Activated T-helper 2 cell treated with anti-CD3 and anti-CD28 coated beads, Interferon-gamma antibody, Interleukin-2, Interleukin-4, amounts not matched to agents 10 μg/mL and 5 μg/mL and 100 μg/mL, durations not matched to agents 14 hours and 24 hours and 36 hours (primary cell): ENCODE data around the gene IL1RN. TPM values are rescaled to one million over a fixed set of nuclear protein-coding genes. Genes with fewer than 3 reads are reported as not detected.
A peak's percentile ranks its signal among the peaks of the same experiment; 100 is the strongest.

Source experiments
- DNase-seq: peaks from one replicate; pipeline ENCODE4 v3.0.0; 2021; ENCODE audit warnings: low spot score
- H3K27ac Mint-ChIP-seq: one replicate; pipeline ENCODE4 v1.8.0; 2021; ENCODE audit warnings: mixed read lengths
- H3K27me3 Mint-ChIP-seq: one replicate; pipeline ENCODE4 v1.8.0; 2021; ENCODE audit warnings: low read depth, mixed read lengths
- H3K36me3 Mint-ChIP-seq: one replicate; pipeline ENCODE4 v1.8.0; 2021; ENCODE audit warnings: low read depth, mixed read lengths
- H3K4me1 Mint-ChIP-seq: one replicate; pipeline ENCODE4 v1.8.0; 2021; ENCODE audit warnings: low read depth, mixed read lengths
- H3K4me3 Mint-ChIP-seq: one replicate; pipeline ENCODE4 v1.8.0; 2021; ENCODE audit warnings: low read depth, mild to moderate bottlenecking, moderate library complexity, mixed read lengths
- H3K9me3 Mint-ChIP-seq: one replicate; pipeline ENCODE4 v1.8.0; 2021; ENCODE audit warnings: mixed read lengths
- intact Hi-C: fragments of 100-400 bp; cut with micrococcal nuclease; formaldehyde crosslinking; loops from one replicate; pipeline ENCODE4 v1.15.1; 2023
- total RNA-seq: library from RNA; stranded (reverse); gene quantifications from 2 replicates; pipeline ENCODE4 v1.2.3, GENCODE V29; 2022

Gene IL1RN
- total RNA-seq, 1 donor from 2014 or later: 15.9 TPM

- Mint-ChIP-seq H3K4me3 (peak overlapping the region; percentile 84), H3K4me1 (peaks cover 19% of the 10 kb centered on the region), H3K36me3 (peaks cover 3% of the 10 kb centered on the region), H3K27me3 (peaks cover 12% of the 10 kb centered on the region), H3K27ac (peak overlapping the region; percentile 38), H3K9me3 (no peaks in the 10 kb centered on the region)
- intact Hi-C loops: loop anchor here (2.0 kb wide), 1 partner anchor 17 kb away; no protein-coding TSS in a partner anchor
- no peak for DNase-seq
These were observed 29.9 kb downstream of the IL1RN start for GRCh38 chr2:113157118-113157896.

DNA sequence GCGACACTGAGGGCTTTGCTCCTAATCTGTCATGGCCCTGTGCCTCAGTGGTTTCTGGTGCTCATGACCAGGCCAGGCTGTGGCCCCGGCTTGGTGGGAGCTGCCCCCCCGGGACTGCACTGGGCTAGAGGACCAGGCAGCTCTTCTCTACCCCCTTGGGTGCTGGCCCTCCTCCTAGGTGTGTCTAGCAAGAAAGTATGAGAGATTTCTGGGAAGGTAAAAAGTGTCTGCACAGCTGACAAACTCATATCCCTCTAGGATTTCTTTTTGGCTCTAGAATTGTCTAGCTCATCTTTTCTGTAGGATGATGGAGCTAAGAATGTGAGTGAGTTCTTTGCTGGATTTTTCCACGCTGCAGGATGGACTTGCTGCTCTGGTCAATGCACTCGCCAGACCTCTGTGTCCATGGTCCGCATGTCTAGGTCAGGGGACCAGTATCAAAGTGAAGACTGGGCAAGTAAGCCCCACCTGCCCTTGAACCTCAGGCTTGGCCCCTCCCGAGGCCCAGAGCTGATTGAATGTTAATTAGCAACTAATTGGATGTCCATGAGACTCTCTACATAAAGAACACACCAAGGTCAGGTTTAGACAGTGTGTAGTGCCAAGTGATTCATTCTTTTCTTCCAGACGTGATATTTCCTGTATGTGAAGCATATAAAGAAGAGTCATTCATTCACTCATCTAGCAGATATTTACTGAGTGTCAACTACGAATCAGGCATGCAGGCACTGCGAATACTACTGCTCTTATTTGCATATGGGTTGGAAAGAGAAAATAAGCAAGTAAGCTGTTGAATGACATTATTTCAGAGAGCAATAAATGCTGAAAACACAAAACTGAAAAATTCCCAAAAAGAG is 30.7 kb downstream of the IL1RN start:
- no peak for DNase-seq
- peaks cover 3% of the 10 kb centered on the region for H3K36me3 Mint-ChIP-seq
- intact Hi-C loops: loop anchor here (1.0 to 2.0 kb wide), 3 partner anchors 9 to 19 kb away; no protein-coding TSS in a partner anchor
- H3K4me1 Mint-ChIP-seq: peaks cover 26% of the 10 kb centered on the region
- H3K27ac Mint-ChIP-seq: peak overlapping the region; percentile 80
- H3K9me3 Mint-ChIP-seq: no peaks in the 10 kb centered on the region
- H3K4me3 Mint-ChIP-seq: peak overlapping the region; percentile 84
- H3K27me3 Mint-ChIP-seq: peaks cover 11% of the 10 kb centered on the region

GRCh38 chr2:113158884-113159553 is 31.6 kb downstream of the IL1RN start:
- Mint-ChIP-seq H3K9me3 (no peaks in the 10 kb centered on the region), H3K27me3 (peaks cover 11% of the 10 kb centered on the region), H3K4me3 (no peak overlapping the region), H3K27ac (no peak overlapping the region), H3K4me1 (peaks cover 26% of the 10 kb centered on the region), H3K36me3 (peaks cover 3% of the 10 kb centered on the region)
- intact Hi-C loops: loop anchor here (1.0 to 2.0 kb wide), 2 partner anchors 8 to 20 kb away; no protein-coding TSS in a partner anchor
- no peak for DNase-seq

DNA sequence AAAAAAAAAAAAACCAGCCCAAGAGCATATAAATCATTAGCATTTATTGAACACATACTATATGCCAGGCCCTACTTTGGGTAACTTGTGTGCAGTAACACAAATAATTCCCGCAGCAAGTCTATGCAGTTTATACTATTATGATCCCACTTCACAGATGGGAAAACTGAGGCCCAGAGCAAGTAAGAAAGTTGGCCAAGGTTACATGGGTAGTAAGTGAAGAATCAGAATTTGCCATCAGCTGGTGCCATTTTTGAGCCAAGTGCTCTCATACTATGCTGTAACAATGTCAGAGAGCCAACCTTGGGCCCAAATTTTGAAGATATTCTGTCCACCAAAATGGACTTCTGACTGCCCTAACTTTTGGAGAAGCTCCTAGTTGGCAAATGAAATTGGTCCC is 32.9 kb downstream of the IL1RN start:
- peaks cover 32% of the 10 kb centered on the region for H3K4me1 Mint-ChIP-seq
- H3K4me3 Mint-ChIP-seq: no peak overlapping the region
- no peak for DNase-seq
- intact Hi-C loops: no loop called here
- H3K36me3 Mint-ChIP-seq: peaks cover 3% of the 10 kb centered on the region
- H3K27ac Mint-ChIP-seq: no peak overlapping the region
- H3K9me3 Mint-ChIP-seq: no peaks in the 10 kb centered on the region
- H3K27me3 Mint-ChIP-seq: peaks cover 3% of the 10 kb centered on the region

- H3K9me3 Mint-ChIP-seq: no peaks in the 10 kb centered on the region
- peaks cover 32% of the 10 kb centered on the region for H3K4me1 Mint-ChIP-seq
- intact Hi-C loops: no loop called here
- no peak for DNase-seq
- H3K27ac Mint-ChIP-seq: no peak overlapping the region
- no peaks in the 10 kb centered on the region for H3K27me3 Mint-ChIP-seq
- H3K4me3 Mint-ChIP-seq: no peak overlapping the region
- peaks cover 3% of the 10 kb centered on the region for H3K36me3 Mint-ChIP-seq
These were observed 33.6 kb downstream of the IL1RN start for GRCh38 chr2:113160962-113161361.

GRCh38 chr2:113162173-113162572 is 34.8 kb downstream of the IL1RN start:
- DNase-seq: no peak
- Mint-ChIP-seq H3K4me3 (no peak overlapping the region), H3K9me3 (no peaks in the 10 kb centered on the region), H3K36me3 (peaks cover 3% of the 10 kb centered on the region), H3K27me3 (no peaks in the 10 kb centered on the region), H3K4me1 (peaks cover 30% of the 10 kb centered on the region), H3K27ac (no peak overlapping the region)
- intact Hi-C loops: no loop called here

DNA sequence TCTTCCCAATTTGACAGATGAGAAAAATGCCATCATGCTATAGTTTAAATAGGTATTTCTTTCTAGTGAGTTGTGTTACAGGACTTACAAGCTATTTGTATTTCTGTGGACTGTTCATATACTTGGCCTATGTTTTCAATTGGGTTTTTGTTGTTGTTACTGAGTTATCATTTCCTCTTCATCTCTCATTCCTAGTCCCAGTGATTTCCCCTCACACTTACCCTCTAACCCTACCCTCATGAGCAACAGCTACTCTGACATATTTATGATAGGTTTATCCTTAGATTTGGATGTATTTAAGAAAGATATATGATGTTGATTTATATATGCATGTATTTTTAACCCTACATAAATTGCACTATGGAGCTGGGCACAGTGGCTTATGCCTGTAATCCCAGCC is 35.5 kb downstream of the IL1RN start:
- intact Hi-C loops: no loop called here
- H3K4me3 Mint-ChIP-seq: no peak overlapping the region

GRCh38 chr2:113164215-113164929 is 37.0 kb downstream of the IL1RN start:
- DNase-seq: no peak
- H3K27ac Mint-ChIP-seq: no peak overlapping the region
- H3K4me3 Mint-ChIP-seq: no peak overlapping the region
- peaks cover 41% of the 10 kb centered on the region for H3K4me1 Mint-ChIP-seq
- intact Hi-C loops: no loop called here
- no peaks in the 10 kb centered on the region for H3K9me3 Mint-ChIP-seq
- peaks cover 3% of the 10 kb centered on the region for H3K36me3 Mint-ChIP-seq
- no peaks in the 10 kb centered on the region for H3K27me3 Mint-ChIP-seq

More for the DNA sequence above, 35.5 kb downstream of the IL1RN start:
- peaks cover 3% of the 10 kb centered on the region for H3K36me3 Mint-ChIP-seq
- no peak overlapping the region for H3K27ac Mint-ChIP-seq
- no peaks in the 10 kb centered on the region for H3K27me3 Mint-ChIP-seq
- DNase-seq: no peak
- H3K4me1 Mint-ChIP-seq: peaks cover 36% of the 10 kb centered on the region
- no peaks in the 10 kb centered on the region for H3K9me3 Mint-ChIP-seq

DNA sequence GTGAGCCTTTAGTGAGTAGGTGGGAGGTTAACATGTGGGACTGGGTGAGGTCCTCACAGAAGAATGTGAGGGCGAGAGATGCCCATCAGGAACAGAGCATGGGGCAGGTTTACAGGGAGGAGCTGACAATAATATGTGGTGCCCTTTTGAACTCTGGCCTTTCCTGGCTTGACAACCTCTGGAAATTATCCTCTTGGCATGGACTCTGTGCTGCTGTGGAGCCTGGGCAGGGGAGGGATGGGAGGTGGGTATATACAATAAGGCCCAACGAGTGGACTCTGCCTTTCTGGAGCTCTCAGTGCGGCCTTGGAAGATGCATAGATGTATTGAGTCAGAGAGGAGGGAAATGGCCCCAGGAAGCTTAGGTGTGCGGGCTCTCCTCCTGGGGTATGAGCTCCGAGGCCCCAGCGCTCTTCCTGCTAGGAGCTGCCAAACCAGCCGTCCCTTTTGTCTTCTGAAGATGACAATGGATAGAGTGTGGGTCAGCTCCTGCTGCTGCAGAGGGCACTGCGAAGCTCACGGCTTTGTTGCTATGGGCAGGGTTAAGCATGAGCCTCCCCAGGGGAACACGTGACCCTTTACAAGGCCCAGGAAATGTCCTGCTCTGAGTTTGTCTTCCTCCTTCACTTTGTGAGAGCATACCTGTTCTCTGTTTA is 37.7 kb downstream of the IL1RN start:
- intact Hi-C loops: no loop called here
- Mint-ChIP-seq H3K36me3 (peaks cover 8% of the 10 kb centered on the region), H3K27me3 (no peaks in the 10 kb centered on the region), H3K4me3 (no peak overlapping the region), H3K9me3 (peaks cover 4% of the 10 kb centered on the region), H3K4me1 (peaks cover 46% of the 10 kb centered on the region), H3K27ac (peak overlapping the region; percentile 2)
- no peak for DNase-seq

DNA sequence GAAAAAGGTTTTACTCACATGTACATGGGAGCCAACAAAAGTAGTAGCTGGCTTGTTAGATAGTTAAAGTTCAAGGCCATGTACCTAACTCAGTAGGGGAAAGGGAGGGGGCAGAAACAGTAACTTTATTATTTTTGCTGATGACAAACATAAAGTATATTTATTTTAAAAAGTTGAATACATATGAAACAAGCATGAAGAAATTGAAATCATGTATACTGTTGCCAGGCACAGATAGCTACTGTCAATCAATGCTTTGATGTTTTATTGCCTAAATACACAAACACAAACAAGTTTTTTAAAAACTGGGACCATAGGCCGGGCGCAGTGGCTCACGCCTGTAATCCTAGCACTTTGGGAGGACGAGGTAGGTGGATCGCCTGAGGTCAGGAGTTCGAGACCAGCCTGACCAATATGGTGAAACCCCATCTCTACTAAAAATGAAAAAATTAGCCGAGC is 38.8 kb downstream of the IL1RN start:
- Mint-ChIP-seq H3K27ac (no peak overlapping the region), H3K4me1 (peaks cover 50% of the 10 kb centered on the region), H3K9me3 (peaks cover 7% of the 10 kb centered on the region), H3K36me3 (peaks cover 12% of the 10 kb centered on the region), H3K27me3 (no peaks in the 10 kb centered on the region), H3K4me3 (no peak overlapping the region)
- intact Hi-C loops: no loop called here
- no peak for DNase-seq

GRCh38 chr2:113167115-113167932 is 39.9 kb downstream of the IL1RN start:
- H3K9me3 Mint-ChIP-seq: peaks cover 9% of the 10 kb centered on the region
- intact Hi-C loops: loop anchor here (1.0 kb wide), 1 partner anchor 9 kb away; no protein-coding TSS in a partner anchor
- H3K36me3 Mint-ChIP-seq: peaks cover 20% of the 10 kb centered on the region
- H3K4me1 Mint-ChIP-seq: peaks cover 59% of the 10 kb centered on the region
- peak overlapping the region; percentile 59 for H3K4me3 Mint-ChIP-seq
- peak overlapping the region; percentile 94 for H3K27ac Mint-ChIP-seq
- no peaks in the 10 kb centered on the region for H3K27me3 Mint-ChIP-seq
- no peak for DNase-seq
